Body of pancreas (tissue), 4 donors: ENCODE results near the gene LIPF.

ENCODE experiments used
- POLR2A ChIP-seq, 3 donors: fragments of 450-650 bp; IDR thresholded peaks; one replicate each; pipeline ENCODE4 v1.6.1; 2016; ENCODE audit warnings: antibody characterized with exemption in 3 of 3, mild to moderate bottlenecking in 2 of 3
- TF ChIP-seq, protein P1 (sequence below), 7 experiments: fragments of 450-650 bp in 4 of 7; fragments of 200-600 bp in 3 of 7; sonication (generic) in 3 of 7; IDR thresholded peaks; one replicate each; pipeline ENCODE4 v1.5.1; 2016 to 2019; ENCODE audit warnings: antibody characterized with exemption in 7 of 7

DNA sequence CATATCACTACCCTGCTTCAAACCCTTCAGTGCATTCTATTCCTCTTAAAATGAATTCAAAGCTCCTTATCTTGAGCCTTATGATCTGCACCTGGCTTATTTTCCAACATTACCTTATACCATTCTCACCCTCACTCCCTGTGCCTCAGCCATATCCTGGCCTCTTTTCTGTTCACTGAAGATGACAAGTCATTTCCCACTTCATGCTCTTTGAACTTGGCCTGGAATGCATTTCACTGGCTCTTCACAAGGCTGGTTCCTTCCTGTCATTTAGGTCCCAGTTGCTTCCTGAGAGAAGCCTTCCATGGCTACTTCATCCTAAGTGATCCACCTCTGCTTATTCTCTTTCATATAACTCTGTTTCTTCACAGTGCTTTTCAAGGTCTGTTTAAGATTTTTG, 3.2 kb upstream of the LIPF start:
- TF ChIP-seq, protein P1, sequence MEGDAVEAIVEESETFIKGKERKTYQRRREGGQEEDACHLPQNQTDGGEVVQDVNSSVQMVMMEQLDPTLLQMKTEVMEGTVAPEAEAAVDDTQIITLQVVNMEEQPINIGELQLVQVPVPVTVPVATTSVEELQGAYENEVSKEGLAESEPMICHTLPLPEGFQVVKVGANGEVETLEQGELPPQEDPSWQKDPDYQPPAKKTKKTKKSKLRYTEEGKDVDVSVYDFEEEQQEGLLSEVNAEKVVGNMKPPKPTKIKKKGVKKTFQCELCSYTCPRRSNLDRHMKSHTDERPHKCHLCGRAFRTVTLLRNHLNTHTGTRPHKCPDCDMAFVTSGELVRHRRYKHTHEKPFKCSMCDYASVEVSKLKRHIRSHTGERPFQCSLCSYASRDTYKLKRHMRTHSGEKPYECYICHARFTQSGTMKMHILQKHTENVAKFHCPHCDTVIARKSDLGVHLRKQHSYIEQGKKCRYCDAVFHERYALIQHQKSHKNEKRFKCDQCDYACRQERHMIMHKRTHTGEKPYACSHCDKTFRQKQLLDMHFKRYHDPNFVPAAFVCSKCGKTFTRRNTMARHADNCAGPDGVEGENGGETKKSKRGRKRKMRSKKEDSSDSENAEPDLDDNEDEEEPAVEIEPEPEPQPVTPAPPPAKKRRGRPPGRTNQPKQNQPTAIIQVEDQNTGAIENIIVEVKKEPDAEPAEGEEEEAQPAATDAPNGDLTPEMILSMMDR (IDR thresholded peaks at IDR 0.05) = no peak
- TF ChIP-seq POLR2A (IDR thresholded peaks at IDR 0.05) = no peak
